ENCODE measurements around the gene CCDC91.
"Not testable (repeated sequence)": the region's sequence is repeated elsewhere in the genome, so short reads cannot be mapped to it uniquely, and the experiment has no call there.

CCDC91 gene

DNA sequence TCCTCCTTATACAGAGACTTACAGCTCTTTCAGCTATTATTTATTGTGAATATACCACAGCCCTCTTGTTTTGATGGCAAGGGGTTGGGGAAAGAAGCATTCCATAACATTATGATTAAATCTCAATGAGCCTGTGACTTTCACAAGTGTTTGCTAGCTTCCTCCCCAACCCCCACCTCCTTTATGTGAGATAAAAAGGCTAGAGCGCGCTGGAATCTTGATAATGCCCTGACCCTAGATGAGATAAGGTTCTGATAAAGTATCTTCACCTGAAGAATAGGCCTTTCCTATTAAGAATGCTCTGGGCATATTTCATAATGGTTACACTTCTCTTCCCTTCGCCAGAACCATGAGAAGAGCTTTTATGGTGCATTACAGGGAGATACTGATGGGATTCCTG is 236.8 kb downstream of the CCDC91 start:
- Histone ChIP-seq H3K27ac (ENCODE audit: low read length) (no peak overlapping the region), H3K4me3 (ENCODE audit: low read length) (no peak overlapping the region), H3K36me3 (ENCODE audit: control insufficient read depth, low read depth, low read length) (no peaks in the 10 kb centered on the region), H3K27me3 (ENCODE audit: control insufficient read depth, insufficient read depth, low read length) (no peaks in the 10 kb centered on the region), H3K9me3 (ENCODE audit: control insufficient read depth, low read depth, low read length) (no peaks in the 10 kb centered on the region), H3K4me1 (ENCODE audit: control insufficient read depth, low read depth, low read length) (peaks cover 9% of the 10 kb centered on the region), H3K9ac (ENCODE audit: low read length) (no peak overlapping the region)

DNA sequence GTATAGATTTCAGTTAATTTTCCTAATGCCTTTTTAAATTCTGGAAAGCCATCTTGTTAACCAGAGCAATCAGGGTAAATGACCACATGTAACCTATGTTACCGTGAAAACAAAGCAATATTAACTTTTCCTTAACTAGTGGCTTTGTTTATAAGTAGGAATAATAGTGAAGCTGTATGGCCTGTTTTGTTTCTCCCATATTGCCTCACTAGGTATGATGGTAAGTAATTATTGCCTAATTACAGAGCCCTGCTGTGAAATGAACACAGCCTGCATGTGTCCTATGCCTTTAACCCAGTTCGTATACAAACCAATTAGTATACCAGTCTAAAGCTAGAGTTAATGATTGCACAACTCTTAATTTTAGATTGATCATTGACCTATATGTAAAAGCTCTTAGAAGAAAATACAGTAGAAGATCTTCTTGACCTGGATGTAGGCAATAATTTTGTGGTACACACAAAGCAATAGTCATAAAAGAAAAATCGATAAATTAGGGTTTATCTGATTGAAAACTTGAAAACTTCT is 249.9 kb downstream of the CCDC91 start:
- Histone ChIP-seq H3K36me3 (ENCODE audit: control insufficient read depth, low read depth, low read length) (no peaks in the 10 kb centered on the region), H3K27ac (ENCODE audit: low read length) (no peak overlapping the region), H3K4me3 (ENCODE audit: low read length) (no peak overlapping the region), H3K4me1 (ENCODE audit: control insufficient read depth, low read depth, low read length) (no peaks in the 10 kb centered on the region), H3K9me3 (ENCODE audit: control insufficient read depth, low read depth, low read length) (no peaks in the 10 kb centered on the region), H3K27me3 (ENCODE audit: control insufficient read depth, insufficient read depth, low read length) (no peaks in the 10 kb centered on the region), H3K9ac (ENCODE audit: low read length) (no peak overlapping the region)

DNA sequence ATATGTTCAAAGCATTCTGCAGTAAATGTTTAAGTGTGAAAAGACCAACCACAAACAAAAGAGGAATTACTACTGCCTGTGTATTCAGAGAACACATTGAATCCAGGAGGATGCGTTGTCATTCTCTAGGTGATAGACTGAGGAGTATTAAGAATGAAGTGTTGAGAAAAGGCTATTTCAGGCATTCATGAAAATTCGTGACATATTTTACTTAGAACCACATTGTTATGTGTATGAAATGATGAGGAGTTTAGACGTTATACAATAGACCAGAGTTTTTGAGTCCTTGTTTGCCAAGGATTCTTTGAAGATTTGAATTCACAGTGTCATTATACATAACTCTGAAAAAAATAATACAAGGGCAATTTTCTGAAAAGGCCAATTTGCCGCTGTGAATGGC is 251.8 kb downstream of the CCDC91 start:
- Histone ChIP-seq H3K9me3 (ENCODE audit: control insufficient read depth, low read depth, low read length) (no peaks in the 10 kb centered on the region), H3K9ac (ENCODE audit: low read length) (no peak overlapping the region), H3K27ac (ENCODE audit: low read length) (no peak overlapping the region), H3K4me3 (ENCODE audit: low read length) (no peak overlapping the region), H3K36me3 (ENCODE audit: control insufficient read depth, low read depth, low read length) (no peaks in the 10 kb centered on the region), H3K4me1 (ENCODE audit: control insufficient read depth, low read depth, low read length) (no peaks in the 10 kb centered on the region), H3K27me3 (ENCODE audit: control insufficient read depth, insufficient read depth, low read length) (no peaks in the 10 kb centered on the region)

DNA sequence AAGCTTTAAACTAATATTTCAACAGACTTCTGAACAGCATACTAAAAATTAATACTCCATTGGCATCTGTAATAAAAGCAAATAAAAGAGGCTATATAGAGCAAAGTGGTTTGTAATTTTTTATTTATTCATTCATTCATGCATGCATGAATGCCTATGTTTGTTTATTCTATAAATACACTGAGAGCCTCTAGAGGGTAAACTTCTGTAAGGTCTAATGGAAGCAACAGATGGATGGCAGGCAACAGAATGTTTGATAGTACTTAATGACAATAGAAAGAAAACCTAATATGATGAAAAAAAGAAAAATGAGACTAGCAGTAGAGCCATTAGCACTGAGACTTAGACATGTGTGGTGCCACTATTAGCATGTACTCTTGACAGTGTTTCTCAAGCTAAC is 253.1 kb downstream of the CCDC91 start:
- Histone ChIP-seq H3K36me3 (ENCODE audit: control insufficient read depth, low read depth, low read length) (no peaks in the 10 kb centered on the region), H3K9ac (ENCODE audit: low read length) (no peak overlapping the region), H3K27ac (ENCODE audit: low read length) (no peak overlapping the region), H3K4me1 (ENCODE audit: control insufficient read depth, low read depth, low read length) (no peaks in the 10 kb centered on the region), H3K9me3 (ENCODE audit: control insufficient read depth, low read depth, low read length) (no peaks in the 10 kb centered on the region), H3K4me3 (ENCODE audit: low read length) (no peak overlapping the region), H3K27me3 (ENCODE audit: control insufficient read depth, insufficient read depth, low read length) (no peaks in the 10 kb centered on the region)

DNA sequence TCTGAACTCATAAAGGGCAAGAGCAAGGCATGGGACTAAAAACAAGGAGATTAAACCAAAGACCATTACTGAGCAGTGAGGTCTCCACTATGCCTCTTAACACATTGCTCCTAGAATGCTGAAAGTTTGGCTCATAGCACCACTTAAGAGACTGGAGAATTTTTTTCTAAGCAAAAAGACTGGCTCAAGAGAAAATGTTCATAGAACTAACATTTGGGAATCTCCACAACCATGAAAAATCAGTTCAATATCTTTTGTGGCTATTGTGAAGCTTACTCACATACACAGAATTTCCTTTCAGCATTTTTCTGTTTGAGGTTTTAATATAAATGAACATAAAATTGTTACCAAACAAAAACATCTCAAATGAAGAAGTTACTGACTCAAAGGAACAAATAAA is 255.8 kb downstream of the CCDC91 start:
- H3K9me3 ChIP-seq (ENCODE audit: control insufficient read depth, low read depth, low read length), result no peaks in the 10 kb centered on the region
- H3K4me1 ChIP-seq (ENCODE audit: control insufficient read depth, low read depth, low read length), result no peaks in the 10 kb centered on the region

DNA sequence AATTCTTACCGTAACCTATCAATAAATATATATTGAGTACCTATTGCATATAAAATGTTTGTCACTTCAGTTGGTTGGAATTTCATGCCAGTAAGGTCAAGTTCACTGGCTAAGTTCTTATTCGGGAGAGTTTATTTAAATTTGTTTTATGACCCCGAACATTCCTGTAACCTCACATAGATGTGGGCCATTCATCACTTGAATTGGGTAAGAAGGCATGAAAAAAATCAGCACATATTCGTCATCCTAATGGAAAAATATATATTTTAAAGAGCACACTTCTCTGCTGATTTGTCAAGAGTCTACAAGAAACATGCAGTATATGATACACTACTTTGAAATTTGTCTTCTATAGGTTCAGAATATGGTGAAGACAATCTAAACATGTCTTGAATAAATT is 263.4 kb downstream of the CCDC91 start:
- no peak overlapping the region for H3K9ac ChIP-seq (ENCODE audit: low read length)
- H3K27me3 ChIP-seq (ENCODE audit: control insufficient read depth, insufficient read depth, low read length), result no peaks in the 10 kb centered on the region
- peaks cover 3% of the 10 kb centered on the region for H3K4me1 ChIP-seq (ENCODE audit: control insufficient read depth, low read depth, low read length)
- H3K36me3 ChIP-seq (ENCODE audit: control insufficient read depth, low read depth, low read length), result no peaks in the 10 kb centered on the region
- no peak overlapping the region for H3K27ac ChIP-seq (ENCODE audit: low read length)
- H3K4me3 ChIP-seq (ENCODE audit: low read length), result no peak overlapping the region
- no peaks in the 10 kb centered on the region for H3K9me3 ChIP-seq (ENCODE audit: control insufficient read depth, low read depth, low read length)

More for the DNA sequence above, 255.8 kb downstream of the CCDC91 start:
- no peak overlapping the region for H3K27ac ChIP-seq (ENCODE audit: low read length)
- H3K36me3 ChIP-seq (ENCODE audit: control insufficient read depth, low read depth, low read length), result no peaks in the 10 kb centered on the region
- H3K27me3 ChIP-seq (ENCODE audit: control insufficient read depth, insufficient read depth, low read length), result no peaks in the 10 kb centered on the region
- no peak overlapping the region for H3K4me3 ChIP-seq (ENCODE audit: low read length)
- H3K9ac ChIP-seq (ENCODE audit: low read length), result no peak overlapping the region

DNA sequence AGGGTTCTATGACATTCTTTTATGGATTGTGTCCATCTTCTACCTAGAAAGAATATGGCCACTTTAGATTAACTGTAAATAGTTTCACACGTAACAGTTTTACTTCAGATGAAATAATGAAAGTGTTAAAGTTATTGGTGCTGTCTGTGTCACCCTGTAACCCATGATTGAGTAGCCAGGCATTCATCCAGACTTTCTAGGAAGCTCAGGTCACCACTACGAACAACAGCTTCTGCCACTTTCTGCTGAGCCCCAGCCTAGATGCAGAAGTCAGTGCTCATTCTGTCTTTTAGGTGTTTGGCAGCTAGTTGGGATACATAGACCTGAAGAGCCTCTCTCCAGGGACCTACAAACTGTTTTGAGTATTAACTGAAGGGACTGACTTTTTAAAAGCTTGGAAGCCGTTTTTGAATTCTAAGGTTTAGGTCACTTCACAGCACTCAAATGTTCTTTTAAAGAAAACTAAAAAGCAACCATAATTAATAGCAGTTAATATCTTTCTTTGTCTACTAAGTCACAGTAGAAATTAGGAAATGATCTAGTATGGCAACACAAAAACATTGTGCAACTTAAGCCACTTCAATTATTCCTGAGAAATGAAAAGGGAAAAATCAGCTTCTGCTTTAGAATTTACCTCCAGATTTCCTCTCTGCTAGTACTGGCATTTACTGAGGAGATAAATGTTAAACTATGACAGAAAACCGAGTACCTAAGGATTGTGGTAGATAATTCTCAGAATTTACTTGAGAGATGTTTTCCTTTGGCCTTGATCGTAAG is 266.9 kb downstream of the CCDC91 start:
- H3K27ac ChIP-seq (ENCODE audit: low read length), result no peak overlapping the region
- no peaks in the 10 kb centered on the region for H3K27me3 ChIP-seq (ENCODE audit: control insufficient read depth, insufficient read depth, low read length)
- H3K4me1 ChIP-seq (ENCODE audit: control insufficient read depth, low read depth, low read length), result peaks cover 23% of the 10 kb centered on the region
- no peaks in the 10 kb centered on the region for H3K36me3 ChIP-seq (ENCODE audit: control insufficient read depth, low read depth, low read length)
- H3K9ac ChIP-seq (ENCODE audit: low read length), result no peak overlapping the region
- no peaks in the 10 kb centered on the region for H3K9me3 ChIP-seq (ENCODE audit: control insufficient read depth, low read depth, low read length)
- H3K4me3 ChIP-seq (ENCODE audit: low read length), result no peak overlapping the region

DNA sequence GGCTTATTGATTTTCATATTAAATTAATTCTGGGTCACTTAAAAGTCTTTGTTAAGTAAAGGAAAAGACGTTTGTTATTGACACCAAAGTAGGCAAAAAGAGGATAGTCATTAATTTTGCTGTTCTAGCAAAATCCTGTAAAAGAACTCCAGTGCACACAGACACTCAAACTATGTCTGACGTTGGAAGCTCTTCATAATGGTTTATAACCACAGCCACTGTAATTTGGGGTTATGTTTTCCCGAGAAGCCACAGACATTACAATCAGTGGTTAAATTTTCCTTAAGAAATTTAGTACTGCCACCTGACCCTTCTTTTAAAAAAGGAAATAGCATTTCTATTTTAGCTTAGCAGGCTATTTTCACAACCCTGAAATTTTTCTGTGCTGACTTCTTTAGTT is 267.5 kb downstream of the CCDC91 start:
- Histone ChIP-seq H3K9ac (ENCODE audit: low read length) (no peak overlapping the region), H3K27ac (ENCODE audit: low read length) (no peak overlapping the region), H3K9me3 (ENCODE audit: control insufficient read depth, low read depth, low read length) (no peaks in the 10 kb centered on the region), H3K4me1 (ENCODE audit: control insufficient read depth, low read depth, low read length) (peaks cover 23% of the 10 kb centered on the region), H3K4me3 (ENCODE audit: low read length) (no peak overlapping the region), H3K27me3 (ENCODE audit: control insufficient read depth, insufficient read depth, low read length) (no peaks in the 10 kb centered on the region), H3K36me3 (ENCODE audit: control insufficient read depth, low read depth, low read length) (no peaks in the 10 kb centered on the region)

DNA sequence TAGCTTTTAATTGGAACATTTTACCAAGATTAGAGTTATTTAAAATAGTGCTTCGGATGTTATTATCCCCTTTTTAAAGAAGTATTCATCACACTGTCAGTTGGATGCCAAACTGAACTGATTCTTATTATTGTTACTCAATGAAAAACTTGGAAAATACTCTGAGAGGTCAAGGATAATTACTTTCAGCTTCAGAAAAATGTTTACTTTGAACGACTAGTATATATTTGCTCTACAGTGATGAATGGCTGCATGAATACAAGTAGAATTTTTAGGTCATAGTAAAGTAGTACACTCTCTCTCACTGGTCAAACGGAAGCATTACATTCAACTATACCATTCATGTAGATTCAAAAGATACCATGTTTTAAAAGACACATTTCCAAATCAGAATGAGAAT is 269.2 kb downstream of the CCDC91 start:
- Histone ChIP-seq H3K27ac (ENCODE audit: low read length) (no peak overlapping the region), H3K4me1 (ENCODE audit: control insufficient read depth, low read depth, low read length) (peaks cover 23% of the 10 kb centered on the region), H3K4me3 (ENCODE audit: low read length) (no peak overlapping the region), H3K36me3 (ENCODE audit: control insufficient read depth, low read depth, low read length) (no peaks in the 10 kb centered on the region), H3K9me3 (ENCODE audit: control insufficient read depth, low read depth, low read length) (no peaks in the 10 kb centered on the region), H3K9ac (ENCODE audit: low read length) (no peak overlapping the region), H3K27me3 (ENCODE audit: control insufficient read depth, insufficient read depth, low read length) (no peaks in the 10 kb centered on the region)

DNA sequence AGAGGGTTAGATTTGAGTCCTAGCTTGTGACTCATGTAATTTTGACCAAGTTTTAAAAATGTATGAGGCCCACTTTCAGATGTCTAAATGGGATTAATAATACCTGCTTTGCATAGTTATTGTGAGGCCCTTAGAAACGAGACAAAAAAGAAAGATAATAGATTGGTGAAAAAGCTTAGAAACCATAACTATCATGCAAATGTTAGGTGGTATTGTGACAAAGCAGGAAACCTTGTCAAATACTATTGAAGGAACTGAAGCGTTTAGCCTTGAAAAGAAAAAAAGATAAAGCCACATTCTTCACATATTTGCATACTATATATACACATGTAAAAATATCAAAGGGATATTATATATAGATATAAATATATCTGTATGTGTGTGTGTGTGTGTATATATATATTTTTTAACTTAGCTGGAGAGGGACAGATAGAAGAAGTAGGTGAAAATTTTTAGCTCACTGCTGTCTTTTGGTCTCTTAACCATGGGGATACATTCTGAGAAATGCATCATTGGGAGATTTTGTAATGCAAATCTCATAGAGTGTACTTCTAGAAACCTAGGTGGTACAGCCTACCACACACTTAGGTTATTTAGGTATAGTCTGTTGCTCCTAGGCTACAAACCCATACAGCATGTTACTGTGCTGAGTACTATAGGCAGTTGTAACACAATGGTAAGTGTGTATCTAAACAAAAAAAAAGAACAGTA is 270.3 kb downstream of the CCDC91 start:
- Histone ChIP-seq H3K36me3 (ENCODE audit: control insufficient read depth, low read depth, low read length) (peaks cover 3% of the 10 kb centered on the region), H3K4me3 (ENCODE audit: low read length) (no peak overlapping the region), H3K27ac (ENCODE audit: low read length) (peak overlapping the region; percentile 49), H3K9me3 (ENCODE audit: control insufficient read depth, low read depth, low read length) (no peaks in the 10 kb centered on the region), H3K4me1 (ENCODE audit: control insufficient read depth, low read depth, low read length) (peaks cover 23% of the 10 kb centered on the region), H3K27me3 (ENCODE audit: control insufficient read depth, insufficient read depth, low read length) (no peaks in the 10 kb centered on the region), H3K9ac (ENCODE audit: low read length) (no peak overlapping the region)

DNA sequence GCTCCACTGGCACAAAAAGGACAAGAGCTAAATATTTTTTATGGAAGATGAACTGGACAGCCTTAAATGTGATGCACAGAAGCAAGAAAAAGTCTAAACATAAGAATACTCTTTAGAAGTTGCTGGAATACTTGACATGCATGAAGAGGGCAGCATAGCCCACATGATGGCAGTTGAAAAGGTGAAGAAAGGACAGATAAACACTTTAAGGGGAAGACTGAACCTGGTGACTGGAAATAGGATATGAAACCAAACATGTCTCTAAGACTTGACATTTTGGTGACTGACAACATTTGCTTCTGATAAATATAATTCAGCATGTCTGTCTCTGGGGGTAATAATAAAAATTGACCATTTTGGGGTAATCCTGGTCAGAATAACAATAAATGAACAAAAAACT is 273.1 kb downstream of the CCDC91 start:
- H3K27ac ChIP-seq (ENCODE audit: low read length), result no peak overlapping the region
- H3K36me3 ChIP-seq (ENCODE audit: control insufficient read depth, low read depth, low read length), result peaks cover 3% of the 10 kb centered on the region
- H3K27me3 ChIP-seq (ENCODE audit: control insufficient read depth, insufficient read depth, low read length), result no peaks in the 10 kb centered on the region
- no peaks in the 10 kb centered on the region for H3K9me3 ChIP-seq (ENCODE audit: control insufficient read depth, low read depth, low read length)
- H3K9ac ChIP-seq (ENCODE audit: low read length), result no peak overlapping the region
- peaks cover 20% of the 10 kb centered on the region for H3K4me1 ChIP-seq (ENCODE audit: control insufficient read depth, low read depth, low read length)
- H3K4me3 ChIP-seq (ENCODE audit: low read length), result no peak overlapping the region

DNA sequence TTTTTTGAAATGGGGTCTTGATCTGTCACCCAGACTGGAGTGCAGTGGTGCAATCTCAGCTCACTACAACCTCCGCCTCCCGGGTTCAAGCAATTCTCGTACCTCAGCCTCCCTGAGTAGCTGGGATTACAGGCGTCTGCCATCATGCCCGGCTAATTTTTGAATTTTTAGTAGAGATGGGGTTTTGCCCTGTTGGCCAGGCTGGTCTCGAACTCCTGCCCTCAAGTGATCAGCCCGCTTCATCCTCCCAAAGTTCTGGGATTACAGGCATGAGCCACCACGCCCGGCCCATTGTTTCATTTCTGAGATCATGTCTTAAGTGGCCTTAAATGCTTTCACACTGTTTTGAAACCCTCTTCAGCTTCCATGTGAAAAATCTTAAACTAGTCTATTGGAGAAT is 281.5 kb downstream of the CCDC91 start:
- not testable (repeated sequence) for H3K9ac ChIP-seq (ENCODE audit: low read length); H3K9me3 ChIP-seq (ENCODE audit: control insufficient read depth, low read depth, low read length); H3K4me3 ChIP-seq (ENCODE audit: low read length); H3K27me3 ChIP-seq (ENCODE audit: control insufficient read depth, insufficient read depth, low read length); H3K4me1 ChIP-seq (ENCODE audit: control insufficient read depth, low read depth, low read length); H3K27ac ChIP-seq (ENCODE audit: low read length); H3K36me3 ChIP-seq (ENCODE audit: control insufficient read depth, low read depth, low read length)

Measured in iPS-18a (cell line).